Colonic mucosa (tissue), 4 donors: Measurements from ENCODE around the gene COL23A1. TPM values are rescaled to one million over a fixed set of nuclear protein-coding genes. Genes with fewer than 3 reads are reported as not detected.

Experiments
- DNase-seq: peaks from one replicate; pipeline ENCODE4 v3.0.0-alpha.2; 2020
- H3K27ac ChIP-seq: fragments of 200-600 bp; one replicate; pipeline ENCODE4 v1.8.0; 2021
- H3K27me3 ChIP-seq: fragments of 200-600 bp; one replicate; pipeline ENCODE4 v1.8.0; 2021
- H3K36me3 ChIP-seq: fragments of 200-600 bp; one replicate; pipeline ENCODE4 v1.8.0; 2021
- H3K4me1 ChIP-seq: fragments of 200-600 bp; one replicate; pipeline ENCODE4 v1.8.0; 2021; ENCODE audit warnings: mild to moderate bottlenecking
- H3K4me3 ChIP-seq: fragments of 200-600 bp; one replicate; pipeline ENCODE4 v1.8.0; 2021
- H3K9ac ChIP-seq, 2 donors: one replicate each; pipeline ENCODE4 v1.7.0; 2013; ENCODE audit warnings: control low read depth in 2 of 2, low read depth in 2 of 2, low read length in 2 of 2
- H3K9me3 ChIP-seq: fragments of 200-600 bp; one replicate; pipeline ENCODE4 v1.8.0; 2021
- intact Hi-C: fragments of 100-400 bp; cut with DNase I; formaldehyde crosslinking; loops from one replicate; pipeline ENCODE4 v1.14.1; 2022
- total RNA-seq, 2 donors: library from RNA; stranded (reverse); fragmentation: NEBNext Ultra II Directional in 1 of 2; extraction: Animal tissue kit (Norgen Biotek cat#: 25700) in 1 of 2; gene quantifications; one replicate each; pipeline ENCODE4 v1.2.1, GENCODE V29; 2021
- TF ChIP-seq, protein P1 (sequence below): fragments of 200-600 bp; IDR thresholded peaks from one replicate; pipeline ENCODE4 v1.8.0; 2022; ENCODE audit warnings: antibody characterized with exemption, mild to moderate bottlenecking
- donor health status: healthy.
- donor health status: DM: no; HTN: no; CAD: no.
- donor health status: DM: no; HTN: no; CAD: no.

Gene COL23A1
- total RNA-seq, 2 donors from 2014 or later = 0.37 to 0.49 TPM

DNA sequence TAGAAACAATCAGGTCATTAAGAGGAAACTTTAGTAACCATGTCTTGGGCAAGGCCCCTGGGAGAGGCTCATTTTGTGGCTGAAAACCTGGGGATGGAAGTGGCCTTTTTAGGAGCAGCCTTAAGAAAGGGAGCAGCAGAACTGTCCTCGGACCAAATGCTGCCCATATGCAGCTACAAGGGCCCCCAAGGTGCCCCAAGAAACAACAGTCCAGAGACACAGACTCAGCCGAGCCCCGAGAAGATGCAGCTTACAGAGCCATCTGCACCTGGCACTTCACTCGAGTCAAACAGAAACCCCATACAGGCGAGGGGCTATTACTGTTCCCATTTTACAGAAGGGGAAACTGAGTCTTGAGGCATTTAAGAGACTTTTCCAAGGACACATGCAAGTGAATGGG lies 58.0 kb downstream of the COL23A1 start:
- no peak overlapping the region for H3K27ac ChIP-seq
- H3K9ac ChIP-seq = no peak overlapping the region
- no peak overlapping the region for H3K4me3 ChIP-seq
- no peaks in the 10 kb centered on the region for H3K27me3 ChIP-seq
- H3K4me1 ChIP-seq = no peaks in the 10 kb centered on the region
- no peaks in the 10 kb centered on the region for H3K9me3 ChIP-seq
- intact Hi-C loops = no loop called here
- TF ChIP-seq, protein P1, sequence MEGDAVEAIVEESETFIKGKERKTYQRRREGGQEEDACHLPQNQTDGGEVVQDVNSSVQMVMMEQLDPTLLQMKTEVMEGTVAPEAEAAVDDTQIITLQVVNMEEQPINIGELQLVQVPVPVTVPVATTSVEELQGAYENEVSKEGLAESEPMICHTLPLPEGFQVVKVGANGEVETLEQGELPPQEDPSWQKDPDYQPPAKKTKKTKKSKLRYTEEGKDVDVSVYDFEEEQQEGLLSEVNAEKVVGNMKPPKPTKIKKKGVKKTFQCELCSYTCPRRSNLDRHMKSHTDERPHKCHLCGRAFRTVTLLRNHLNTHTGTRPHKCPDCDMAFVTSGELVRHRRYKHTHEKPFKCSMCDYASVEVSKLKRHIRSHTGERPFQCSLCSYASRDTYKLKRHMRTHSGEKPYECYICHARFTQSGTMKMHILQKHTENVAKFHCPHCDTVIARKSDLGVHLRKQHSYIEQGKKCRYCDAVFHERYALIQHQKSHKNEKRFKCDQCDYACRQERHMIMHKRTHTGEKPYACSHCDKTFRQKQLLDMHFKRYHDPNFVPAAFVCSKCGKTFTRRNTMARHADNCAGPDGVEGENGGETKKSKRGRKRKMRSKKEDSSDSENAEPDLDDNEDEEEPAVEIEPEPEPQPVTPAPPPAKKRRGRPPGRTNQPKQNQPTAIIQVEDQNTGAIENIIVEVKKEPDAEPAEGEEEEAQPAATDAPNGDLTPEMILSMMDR = no peak
- no peak for DNase-seq
- no peaks in the 10 kb centered on the region for H3K36me3 ChIP-seq

DNA sequence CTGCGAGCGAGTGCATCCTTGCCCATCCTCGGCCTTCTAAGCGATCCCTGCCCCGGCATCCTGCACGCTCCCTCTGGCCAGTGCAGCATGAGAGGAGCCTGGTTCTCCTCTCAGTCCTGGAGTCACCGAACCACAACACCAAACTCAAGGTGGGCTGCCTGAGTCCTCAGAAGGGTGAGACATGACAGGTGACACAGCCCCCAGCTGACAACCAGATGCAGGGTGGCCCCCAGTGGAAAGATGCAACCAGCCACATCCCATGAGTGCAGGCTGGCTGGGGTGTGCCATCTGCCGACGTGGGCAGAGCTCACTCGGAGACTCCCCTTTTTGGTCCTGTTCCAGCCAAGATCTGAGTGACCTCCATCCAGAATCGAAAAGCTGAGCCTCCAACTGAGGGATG lies 58.4 kb downstream of the COL23A1 start:
- DNase-seq = no peak
- H3K27me3 ChIP-seq = no peaks in the 10 kb centered on the region
- TF ChIP-seq, protein P1 = no peak

DNA sequence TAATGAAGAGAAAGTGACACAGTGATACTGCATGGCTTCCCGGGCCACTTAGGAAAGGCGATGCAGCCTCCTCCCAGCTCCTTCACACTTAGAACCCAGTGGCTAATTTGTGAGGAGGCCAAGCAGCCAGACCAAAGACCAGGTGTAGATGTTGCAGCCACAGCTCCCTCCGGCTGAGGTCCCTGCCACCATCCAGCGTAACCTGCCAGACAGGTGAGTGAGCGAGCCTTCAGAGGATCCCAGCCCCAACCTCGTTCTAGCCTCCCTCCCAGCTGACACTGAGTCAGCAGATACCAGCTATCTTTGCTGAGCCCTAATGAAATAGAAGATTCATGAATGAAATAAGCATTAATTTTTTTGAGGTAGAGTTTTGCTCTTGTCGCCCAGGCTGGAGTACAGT lies 59.7 kb downstream of the COL23A1 start:
- intact Hi-C loops = no loop called here
- Histone ChIP-seq H3K9me3 (no peaks in the 10 kb centered on the region), H3K27ac (no peak overlapping the region), H3K4me3 (no peak overlapping the region), H3K4me1 (no peaks in the 10 kb centered on the region), H3K36me3 (no peaks in the 10 kb centered on the region), H3K9ac (no peak overlapping the region), H3K27me3 (no peaks in the 10 kb centered on the region)
- DNase-seq = no peak
- TF ChIP-seq, protein P1 = no peak

More for the DNA sequence above, 58.4 kb downstream of the COL23A1 start:
- H3K4me1 ChIP-seq = no peaks in the 10 kb centered on the region
- H3K9ac ChIP-seq = no peak overlapping the region
- intact Hi-C loops = no loop called here
- H3K4me3 ChIP-seq = no peak overlapping the region
- no peaks in the 10 kb centered on the region for H3K36me3 ChIP-seq
- no peak overlapping the region for H3K27ac ChIP-seq
- H3K9me3 ChIP-seq = no peaks in the 10 kb centered on the region

DNA sequence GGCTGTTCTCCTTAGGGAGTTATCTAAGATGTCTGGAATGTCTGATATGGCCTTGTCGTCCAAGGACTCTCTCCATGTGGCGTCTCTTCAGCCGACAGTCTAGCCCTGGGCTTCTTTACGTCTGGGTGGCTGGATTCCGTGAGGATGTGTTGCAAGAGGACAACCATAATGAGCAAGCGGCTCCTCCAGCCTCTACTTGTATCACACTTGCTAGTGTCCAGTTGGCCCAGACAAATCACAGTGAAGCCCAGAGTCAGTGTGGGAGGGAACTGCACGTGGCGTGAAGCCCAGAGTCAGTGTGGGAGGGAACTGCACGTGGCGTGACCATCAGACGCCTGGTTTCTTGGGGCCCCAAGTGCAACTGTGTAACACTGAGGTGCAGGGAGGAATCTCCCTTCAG lies 61.1 kb downstream of the COL23A1 start:
- TF ChIP-seq, protein P1 = no peak
- Histone ChIP-seq H3K4me1 (no peaks in the 10 kb centered on the region), H3K9ac (no peak overlapping the region), H3K27ac (no peak overlapping the region), H3K36me3 (no peaks in the 10 kb centered on the region), H3K27me3 (no peaks in the 10 kb centered on the region), H3K4me3 (no peak overlapping the region), H3K9me3 (no peaks in the 10 kb centered on the region)
- no peak for DNase-seq
- intact Hi-C loops = no loop called here

DNA sequence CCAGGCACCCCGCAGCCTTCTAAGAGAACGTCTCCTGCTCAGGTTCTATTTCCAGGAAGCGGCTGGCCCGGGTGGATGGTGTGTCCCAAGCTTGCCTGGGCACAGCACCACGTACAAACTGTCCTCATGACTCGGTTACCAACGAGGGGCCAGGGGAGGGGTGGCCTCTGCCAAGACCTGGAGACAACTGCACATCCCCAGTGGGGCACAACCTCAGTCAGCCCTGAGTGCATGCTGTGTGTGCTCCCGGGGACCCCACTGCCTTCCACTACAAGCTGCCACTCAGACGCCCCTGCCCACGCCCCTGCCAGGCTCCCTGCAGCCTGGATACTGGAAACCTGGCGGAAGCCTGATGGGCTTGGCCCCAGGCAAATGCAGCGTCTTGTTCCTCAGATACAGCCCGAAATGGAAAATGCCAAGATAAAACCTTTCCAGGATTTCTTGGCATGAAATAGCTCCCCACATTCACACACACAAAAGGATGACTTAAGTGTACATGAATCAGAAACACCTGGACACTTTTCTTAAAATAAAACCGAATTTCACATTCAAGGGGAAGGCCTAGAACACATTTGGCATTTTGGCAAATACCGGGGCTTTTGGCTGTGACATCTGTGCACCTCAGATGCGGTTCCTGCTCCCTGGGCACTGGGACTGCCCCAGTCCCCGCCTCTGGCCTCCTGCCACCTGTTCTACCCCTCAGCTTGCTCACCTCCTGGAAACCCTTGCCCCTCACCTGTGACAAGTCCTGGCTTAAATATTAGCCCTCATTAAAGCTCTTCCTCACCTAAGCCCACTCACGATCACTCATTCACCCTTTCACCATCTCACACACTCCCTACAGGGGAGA lies 62.5 kb downstream of the COL23A1 start:
- Histone ChIP-seq H3K9ac (no peak overlapping the region), H3K36me3 (no peaks in the 10 kb centered on the region), H3K4me3 (no peak overlapping the region), H3K27me3 (no peaks in the 10 kb centered on the region), H3K4me1 (no peaks in the 10 kb centered on the region), H3K27ac (no peak overlapping the region), H3K9me3 (no peaks in the 10 kb centered on the region)
- intact Hi-C loops = no loop called here
- TF ChIP-seq, protein P1 = no peak
- DNase-seq = no peak
